ENCODE data around the gene LAGE3. TPM values are rescaled to one million over a fixed set of nuclear protein-coding genes. Genes with fewer than 3 reads are reported as not detected.

The LAGE3 gene
- total RNA-seq, 2 donors from 2014 or later: 20.1 to 32.9 TPM

- Histone ChIP-seq H3K4me3 (no peak overlapping the region), H3K27ac (no peak overlapping the region), H3K9me3 (no peaks in the 10 kb centered on the region), H3K4me1 (no peaks in the 10 kb centered on the region), H3K27me3 (no peaks in the 10 kb centered on the region), H3K36me3 (no peaks in the 10 kb centered on the region)
- no peak for DNase-seq (ENCODE audit: low spot score)
- TF ChIP-seq, protein P1, sequence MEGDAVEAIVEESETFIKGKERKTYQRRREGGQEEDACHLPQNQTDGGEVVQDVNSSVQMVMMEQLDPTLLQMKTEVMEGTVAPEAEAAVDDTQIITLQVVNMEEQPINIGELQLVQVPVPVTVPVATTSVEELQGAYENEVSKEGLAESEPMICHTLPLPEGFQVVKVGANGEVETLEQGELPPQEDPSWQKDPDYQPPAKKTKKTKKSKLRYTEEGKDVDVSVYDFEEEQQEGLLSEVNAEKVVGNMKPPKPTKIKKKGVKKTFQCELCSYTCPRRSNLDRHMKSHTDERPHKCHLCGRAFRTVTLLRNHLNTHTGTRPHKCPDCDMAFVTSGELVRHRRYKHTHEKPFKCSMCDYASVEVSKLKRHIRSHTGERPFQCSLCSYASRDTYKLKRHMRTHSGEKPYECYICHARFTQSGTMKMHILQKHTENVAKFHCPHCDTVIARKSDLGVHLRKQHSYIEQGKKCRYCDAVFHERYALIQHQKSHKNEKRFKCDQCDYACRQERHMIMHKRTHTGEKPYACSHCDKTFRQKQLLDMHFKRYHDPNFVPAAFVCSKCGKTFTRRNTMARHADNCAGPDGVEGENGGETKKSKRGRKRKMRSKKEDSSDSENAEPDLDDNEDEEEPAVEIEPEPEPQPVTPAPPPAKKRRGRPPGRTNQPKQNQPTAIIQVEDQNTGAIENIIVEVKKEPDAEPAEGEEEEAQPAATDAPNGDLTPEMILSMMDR (IDR thresholded peaks at IDR 0.05): no peak
Measured at GRCh38 chrX:154495472-154495922, 16.4 kb upstream of the LAGE3 start.

- Histone ChIP-seq H3K27ac (no peak overlapping the region), H3K4me1 (no peaks in the 10 kb centered on the region), H3K9me3 (no peaks in the 10 kb centered on the region), H3K4me3 (no peak overlapping the region), H3K36me3 (no peaks in the 10 kb centered on the region), H3K27me3 (no peaks in the 10 kb centered on the region)
- TF ChIP-seq, protein P1 (IDR thresholded peaks at IDR 0.05): no peak
- DNase-seq (ENCODE audit: low spot score): no peak
Measured at GRCh38 chrX:154494715-154495114, 15.6 kb upstream of the LAGE3 start.

DNA sequence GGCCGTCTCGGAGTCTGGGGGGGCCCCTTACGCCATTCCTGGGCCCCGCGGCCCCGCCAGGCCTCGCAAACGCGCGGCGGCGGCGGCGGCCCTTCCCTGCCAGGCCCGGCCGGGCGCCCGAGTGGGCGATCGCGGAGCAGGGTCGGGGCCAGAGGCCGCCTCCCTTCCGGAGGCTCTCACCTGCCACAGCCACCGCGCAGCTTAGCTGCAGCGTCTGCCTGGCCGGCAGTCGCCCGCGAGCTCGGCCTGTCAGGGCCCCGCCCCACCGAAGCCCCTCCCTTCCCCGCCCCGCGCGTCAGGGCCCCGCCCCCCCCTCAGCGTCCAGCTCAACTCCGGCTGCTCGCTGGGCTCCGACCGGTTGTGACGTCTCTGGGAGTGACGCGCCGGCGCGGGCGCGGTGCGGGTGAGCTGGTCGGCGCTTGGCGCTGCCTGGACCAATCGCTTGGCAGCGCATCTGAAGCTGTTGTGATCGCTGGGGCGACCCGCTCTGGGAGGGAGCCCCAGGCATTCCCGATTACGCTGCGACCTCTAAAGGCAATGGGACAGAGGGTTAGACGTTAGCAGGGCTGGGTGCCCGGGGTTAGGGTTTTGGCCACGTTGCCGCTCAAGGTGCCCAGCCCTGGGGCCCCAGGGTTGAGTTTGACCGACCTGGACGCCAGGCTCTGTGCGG is 11.5 kb upstream of the LAGE3 start, which contains the start of gene SLC10A3:
Gene SLC10A3, minus strand, starts transcription at position 216 of the 670 bp plus-strand sequence. CDS start 1,689 bp downstream, outside the sequence.
- H3K4me1 ChIP-seq: peaks cover 0 to 2% of the 10 kb centered on the region in 2 donors
- H3K9me3 ChIP-seq: no peaks in the 10 kb centered on the region
- H3K27ac ChIP-seq: peak within 1 kb of the TSS; percentile 90 to 93
- no peaks in the 10 kb centered on the region for H3K27me3 ChIP-seq
- TF ChIP-seq, protein P1 (IDR thresholded peaks at IDR 0.05): peak in 1 of 2 donors; percentile 36
- H3K36me3 ChIP-seq: no peaks in the 10 kb centered on the region
- peak; percentile 95 for DNase-seq (ENCODE audit: low spot score)
- H3K4me3 ChIP-seq: peak within 1 kb of the TSS; percentile 52 to 67

DNA sequence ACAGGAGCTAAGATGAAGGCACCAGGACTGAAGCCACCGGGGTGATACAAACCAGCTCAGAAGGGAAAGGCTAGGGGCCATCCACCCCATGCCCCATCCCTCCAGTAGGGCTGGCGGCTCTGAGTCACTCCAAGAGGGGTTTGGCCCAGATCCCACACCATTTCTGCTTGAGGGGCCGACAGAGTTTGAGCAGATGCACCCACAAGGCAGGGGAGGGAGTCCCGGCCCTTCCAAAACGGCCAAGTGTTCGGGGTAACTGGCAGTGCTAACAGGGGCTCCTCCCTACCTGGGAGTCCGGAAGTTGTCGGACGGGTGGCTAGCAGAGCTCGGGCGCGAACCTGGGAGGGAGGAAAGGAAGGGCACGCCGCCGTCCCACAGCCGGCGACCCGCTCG is 10.9 kb upstream of the LAGE3 start:
- H3K4me1 ChIP-seq: peaks cover 0 to 8% of the 10 kb centered on the region in 2 donors
- TF ChIP-seq, protein P1 (IDR thresholded peaks at IDR 0.05): no peak
- no peaks in the 10 kb centered on the region for H3K9me3 ChIP-seq
- H3K27me3 ChIP-seq: no peaks in the 10 kb centered on the region
- no peak for DNase-seq (ENCODE audit: low spot score)
- H3K36me3 ChIP-seq: no peaks in the 10 kb centered on the region
- peak overlapping the region; percentile 90 to 93 for H3K27ac ChIP-seq
- peak overlapping the region; percentile 52 to 67 for H3K4me3 ChIP-seq

DNA sequence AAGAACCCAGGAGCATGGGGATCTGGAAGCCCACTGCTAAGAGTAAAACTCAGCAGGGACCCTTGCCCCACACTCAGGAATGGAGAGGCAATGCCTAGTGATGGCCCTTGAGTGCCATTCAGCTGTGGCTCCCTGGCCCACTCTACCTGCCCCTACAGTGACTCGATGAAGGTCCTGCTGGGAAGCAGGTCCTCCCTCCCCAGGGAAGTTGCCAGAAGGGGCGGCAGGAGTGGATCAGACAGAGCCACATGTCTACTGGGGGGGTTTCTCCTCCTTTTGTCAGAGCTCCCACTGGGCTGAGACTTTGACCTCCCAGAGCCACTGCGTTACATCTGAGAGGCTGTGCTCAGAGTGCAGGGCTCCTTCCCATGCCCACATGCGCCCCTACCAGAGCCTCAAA is 10.1 kb upstream of the LAGE3 start:
- Histone ChIP-seq H3K4me3 (peak overlapping the region in 1 of 2 donors; percentile 67), H3K27me3 (no peaks in the 10 kb centered on the region), H3K27ac (peak overlapping the region; percentile 90 to 93), H3K4me1 (peaks cover 0 to 16% of the 10 kb centered on the region in 2 donors), H3K36me3 (no peaks in the 10 kb centered on the region), H3K9me3 (no peaks in the 10 kb centered on the region)
- DNase-seq (ENCODE audit: low spot score): no peak
- TF ChIP-seq, protein P1 (IDR thresholded peaks at IDR 0.05): no peak
